A549 (cell line): Measurements from ENCODE around the gene BPIFB4. TPM values are rescaled to one million over a fixed set of nuclear protein-coding genes. Genes with fewer than 3 reads are reported as not detected.

Experiments used
- ATAC-seq, 2 experiments: fragments of 200-7000 bp in 1 of 2; fragments of >200 bp in 1 of 2; cut with Nextera tagmentation in 1 of 2; cut with Tn5 transposase in 1 of 2; 3 replicates each; pipeline versions ENCODE4 v1.8.0 to v1.9.1; 2018 to 2020; ENCODE audit warnings: mild to moderate bottlenecking in 1 of 2, moderate library complexity in 1 of 2
- CTCF ChIA-PET: fragments of 300-600 bp; sonication (Branson Sonifier 250); formaldehyde crosslinking; extraction: SDS; loops from one replicate; lab custom pipeline; 2021; ENCODE audit warnings: antibody characterized with exemption, inconsistent platforms; lab: Yijun Ruan, JAX
- POLR2A ChIA-PET: fragments of 350-600 bp; formaldehyde crosslinking; extraction: SDS; loops from one replicate; lab custom pipeline; 2021; ENCODE audit warnings: antibody characterized with exemption, inconsistent platforms; lab: Yijun Ruan, JAX
- DNase-seq, 2 experiments: peaks; one replicate each; pipeline versions ENCODE4 v3.0.0 to v3.0.0-alpha.2; 2011 to 2016; ENCODE audit warnings: low read depth in 1 of 2, low spot score in 1 of 2
- FAIRE-seq: peaks from 2 replicates; lab custom pipeline; 2011; peaks lifted over from hg19 to GRCh38; lab: Jason Lieb, UNC
- H3K27ac ChIP-seq, 2 experiments: fragments of >200 bp; sonication (Bioruptor Twin); formaldehyde crosslinking; 3 replicates each; pipeline ENCODE4 v1.5.1; 2016 to 2017
- H3K4me1 ChIP-seq: fragments of >200 bp; sonication (Bioruptor Twin); formaldehyde crosslinking; 3 replicates; pipeline ENCODE4 v1.6.1; 2016
- H3K4me2 ChIP-seq: fragments of >200 bp; sonication (Bioruptor Twin); formaldehyde crosslinking; 3 replicates; pipeline ENCODE4 v1.6.1; 2016
- H3K4me3 ChIP-seq: fragments of >200 bp; sonication (Bioruptor Twin); formaldehyde crosslinking; 3 replicates; pipeline ENCODE4 v1.5.1; 2016
- H3K9me3 ChIP-seq: fragments of >200 bp; sonication (Bioruptor Twin); formaldehyde crosslinking; 3 replicates; pipeline ENCODE4 v1.6.1; 2016
- CBX2 ChIP-seq: fragments of 200-600 bp; sonication (generic); IDR thresholded peaks from 2 replicates; pipeline ENCODE4 v1.6.1; 2016; ENCODE audit warnings: low read depth, mild to moderate bottlenecking, borderline replicate concordance
- CBX8 ChIP-seq: fragments of 200-600 bp; sonication (generic); IDR thresholded peaks from 2 replicates; pipeline ENCODE4 v1.6.1; 2016
- EHF ChIP-seq: fragments of 250-450 bp; sonication (Bioruptor Pico); IDR thresholded peaks from 2 replicates; pipeline ENCODE4 v1.5.0; 2020; ENCODE audit warnings: mild to moderate bottlenecking
- EP300 ChIP-seq, 2 experiments: fragments of >200 bp; sonication (Bioruptor Twin); formaldehyde crosslinking; IDR thresholded peaks; 2 replicates in 1 of 2; 3 replicates in 1 of 2; pipeline ENCODE4 v1.6.1; 2016 to 2017
- ESRRA ChIP-seq: fragments of 150-350 bp; IDR thresholded peaks from 2 replicates; pipeline ENCODE4 v1.6.1; 2014; ENCODE audit warnings: mild to moderate bottlenecking, low read length, borderline replicate concordance
- FOSB ChIP-seq: fragments of 250-450 bp; sonication (Bioruptor Pico); IDR thresholded peaks from 2 replicates; pipeline ENCODE4 v1.5.0; 2020; ENCODE audit warnings: mild to moderate bottlenecking, moderate library complexity
- FOSL2 ChIP-seq, 2 experiments: fragments of 450-650 bp in 1 of 2; fragments of >200 bp in 1 of 2; sonication (Bioruptor Twin) in 1 of 2; formaldehyde crosslinking; IDR thresholded peaks; 2 replicates each; pipeline versions ENCODE4 v1.5.0 to v1.6.1; 2016 to 2020; ENCODE audit warnings: mild to moderate bottlenecking in 1 of 2, moderate library complexity in 1 of 2
- FOXS1 ChIP-seq: fragments of 250-450 bp; sonication (Bioruptor Pico); IDR thresholded peaks from 2 replicates; pipeline ENCODE4 v1.5.0; 2020; ENCODE audit warnings: mild to moderate bottlenecking, moderate library complexity
- GATA3 ChIP-seq: IDR thresholded peaks from 2 replicates; pipeline ENCODE4 v1.6.1; 2012; ENCODE audit warnings: borderline replicate concordance
- HEYL ChIP-seq: fragments of 250-450 bp; sonication (Bioruptor Pico); IDR thresholded peaks from 2 replicates; pipeline ENCODE4 v1.8.0; 2021; ENCODE audit warnings: mild to moderate bottlenecking, moderate library complexity
- NPAS2 ChIP-seq: fragments of 250-450 bp; sonication (Bioruptor Pico); IDR thresholded peaks from 2 replicates; pipeline ENCODE4 v1.8.0; 2022; ENCODE audit warnings: mild to moderate bottlenecking, moderate library complexity, borderline replicate concordance
- POLR2A ChIP-seq: IDR thresholded peaks from 2 replicates; pipeline ENCODE4 v1.6.1; 2012; ENCODE audit warnings: mild to moderate bottlenecking, low read length
- POLR2AphosphoS2 ChIP-seq: conservative IDR thresholded peaks from 2 replicates; pipeline ENCODE4 v1.6.1; 2012; ENCODE audit warnings: low read length, improper control_type of control experiment, inconsistent platforms
- RAD21 ChIP-seq, 2 experiments: fragments of >200 bp in 1 of 2; sonication (Bioruptor Twin) in 1 of 2; formaldehyde crosslinking in 1 of 2; IDR thresholded peaks in 1 of 2; conservative IDR thresholded peaks in 1 of 2; 2 replicates in 1 of 2; 3 replicates in 1 of 2; pipeline ENCODE4 v1.6.1; 2012 to 2018; ENCODE audit warnings: inconsistent platforms in 1 of 2
- ZNF302 ChIP-seq: fragments of 250-450 bp; sonication (Bioruptor Pico); IDR thresholded peaks from 2 replicates; pipeline ENCODE4 v1.9.0; 2021; ENCODE audit warnings: inconsistent platforms, mild to moderate bottlenecking, moderate library complexity
- WGBS: methylation state at CpG from one replicate; pipeline ENCODE4 v1.1.6; 2017; ENCODE audit errors: missing lambda C conversion rate; 5-methylcytosine and 5-hydroxymethylcytosine counted together
- polyA plus RNA-seq, 4 experiments: library from polyadenylated mRNA; depleted of rRNA in 3 of 4; stranded (reverse); fragments of >200 nt; fragmentation: RNase III in 1 of 4; extraction: RNeasy Plus Mini Kit Qiagen cat#74134 plus additional on column Dnase treatment in 1 of 4; gene quantifications; 2 replicates in 3 of 4; 3 replicates in 1 of 4; pipeline ENCODE4 v1.2.3, GENCODE V29; 2011 to 2017
- TF ChIP-seq, protein P1 (sequence below): fragments of >200 bp; sonication (Bioruptor Twin); formaldehyde crosslinking; IDR thresholded peaks from 3 replicates; pipeline ENCODE4 v1.5.1; 2016
- TF ChIP-seq, protein P2 (sequence below): fragments of >200 bp; sonication (Bioruptor Twin); formaldehyde crosslinking; IDR thresholded peaks from 3 replicates; pipeline ENCODE4 v1.6.1; 2016
- TF ChIP-seq, protein P3 (sequence below): IDR thresholded peaks from 2 replicates; pipeline ENCODE4 v1.6.1; 2012
- TF ChIP-seq, protein P4 (sequence below): fragments of >200 bp; sonication (Bioruptor Twin); formaldehyde crosslinking; IDR thresholded peaks from 2 replicates; pipeline ENCODE4 v1.6.1; 2016

Gene BPIFB4
- polyA plus RNA-seq, 2 of the 4 experiments (the other 2 are of a cell fraction): not detected

DNA sequence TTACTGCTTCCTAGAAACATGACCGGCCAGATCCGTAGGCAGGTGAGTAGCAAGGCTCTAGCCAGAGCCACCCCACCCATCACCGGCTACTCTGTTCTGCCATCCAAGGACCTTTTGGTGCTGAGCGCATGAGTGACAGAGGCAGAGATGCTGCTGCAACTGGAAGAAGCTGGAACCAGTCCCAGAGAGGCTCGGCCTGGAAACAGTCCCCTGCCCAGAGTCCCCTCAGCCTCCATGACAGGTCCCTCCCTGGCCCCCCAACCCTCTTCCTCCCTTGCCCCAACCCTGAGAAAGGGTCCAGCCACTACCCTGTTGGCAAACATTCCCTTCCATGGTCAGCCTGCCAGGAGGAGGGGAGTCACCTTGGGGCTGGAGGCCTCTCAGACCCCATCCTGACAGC, 31.9 kb downstream of the BPIFB4 start:
- Histone ChIP-seq H3K4me2 (no peak overlapping the region), H3K9me3 (no peaks in the 10 kb centered on the region), H3K27ac (no peak overlapping the region), H3K4me3 (no peak overlapping the region), H3K4me1 (no peaks in the 10 kb centered on the region)
- 85% methylated on average over 5 of the region's 5 CpGs for WGBS
- DNase-seq: no peak
- FAIRE-seq: no peak
- ChIA-PET CTCF (no interaction called here), POLR2A (no interaction called here)
- no peak for ATAC-seq
- TF ChIP-seq RAD21 (conservative IDR thresholded peaks at IDR 0.05 in 1 of 2, IDR thresholded peaks at IDR 0.05 in 1 of 2): no peak
- no peak for TF ChIP-seq NPAS2
- no peak for TF ChIP-seq FOXS1
- TF ChIP-seq, protein P1, sequence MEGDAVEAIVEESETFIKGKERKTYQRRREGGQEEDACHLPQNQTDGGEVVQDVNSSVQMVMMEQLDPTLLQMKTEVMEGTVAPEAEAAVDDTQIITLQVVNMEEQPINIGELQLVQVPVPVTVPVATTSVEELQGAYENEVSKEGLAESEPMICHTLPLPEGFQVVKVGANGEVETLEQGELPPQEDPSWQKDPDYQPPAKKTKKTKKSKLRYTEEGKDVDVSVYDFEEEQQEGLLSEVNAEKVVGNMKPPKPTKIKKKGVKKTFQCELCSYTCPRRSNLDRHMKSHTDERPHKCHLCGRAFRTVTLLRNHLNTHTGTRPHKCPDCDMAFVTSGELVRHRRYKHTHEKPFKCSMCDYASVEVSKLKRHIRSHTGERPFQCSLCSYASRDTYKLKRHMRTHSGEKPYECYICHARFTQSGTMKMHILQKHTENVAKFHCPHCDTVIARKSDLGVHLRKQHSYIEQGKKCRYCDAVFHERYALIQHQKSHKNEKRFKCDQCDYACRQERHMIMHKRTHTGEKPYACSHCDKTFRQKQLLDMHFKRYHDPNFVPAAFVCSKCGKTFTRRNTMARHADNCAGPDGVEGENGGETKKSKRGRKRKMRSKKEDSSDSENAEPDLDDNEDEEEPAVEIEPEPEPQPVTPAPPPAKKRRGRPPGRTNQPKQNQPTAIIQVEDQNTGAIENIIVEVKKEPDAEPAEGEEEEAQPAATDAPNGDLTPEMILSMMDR: no peak

DNA sequence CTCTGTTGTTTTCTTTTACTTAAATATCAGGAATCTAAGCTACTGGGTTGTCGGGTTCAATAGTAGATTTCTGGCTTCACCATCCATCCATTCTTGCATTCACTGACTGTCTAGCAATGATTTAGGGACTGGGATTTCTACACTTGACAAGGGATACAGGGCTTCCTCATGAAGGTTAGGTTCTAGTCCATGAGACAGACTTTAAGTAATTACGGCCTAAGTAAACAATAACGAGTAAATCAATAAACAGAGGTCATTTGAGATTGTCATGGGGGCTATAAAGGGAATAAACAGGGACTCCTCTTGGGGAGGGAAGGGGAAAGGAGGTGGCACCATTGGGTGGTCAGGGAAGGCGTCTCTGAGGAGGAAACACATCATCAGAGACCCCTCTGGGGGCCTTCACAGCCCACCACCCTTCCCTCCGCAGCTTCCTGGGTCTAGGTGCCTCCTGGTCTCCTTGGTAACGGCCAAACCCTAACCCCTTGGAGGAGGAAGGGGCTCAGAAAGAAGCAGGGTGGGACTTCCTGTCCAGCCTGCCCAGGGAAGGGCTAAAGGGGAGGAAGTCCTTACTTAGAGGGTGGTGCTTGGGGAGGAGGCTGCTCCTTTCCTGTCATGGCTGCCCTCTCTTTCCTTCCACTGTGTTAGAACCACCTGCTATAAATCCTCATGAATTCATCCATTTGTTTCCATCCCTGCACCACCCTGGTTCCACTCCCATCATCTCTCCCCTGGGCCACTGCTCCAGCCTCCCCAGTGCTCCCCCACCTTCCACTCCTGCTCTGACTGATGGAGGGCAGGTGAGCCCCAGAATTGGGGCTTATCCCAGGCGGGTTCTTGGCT, 33.3 kb downstream of the BPIFB4 start:
- H3K4me2 ChIP-seq: no peak overlapping the region
- DNase-seq (no peak), FAIRE-seq (no peak), ATAC-seq (peak; percentile 24 to 28; a peak in 4 of 6 replicates)
- WGBS: 48% methylated on average over 7 of the region's 7 CpGs
- ChIA-PET POLR2A (no interaction called here), CTCF (interaction anchor here (2.3 kb wide), 1 partner anchor 17 kb away, joined by 11 read pairs; no protein-coding TSS in a partner anchor)
- no peak overlapping the region for H3K4me3 ChIP-seq
- H3K9me3 ChIP-seq: no peaks in the 10 kb centered on the region
- no peaks in the 10 kb centered on the region for H3K4me1 ChIP-seq
- TF ChIP-seq ZNF302 (CRISPR knock-in tag): no peak
- no peak for TF ChIP-seq CBX8
- TF ChIP-seq, protein P2, sequence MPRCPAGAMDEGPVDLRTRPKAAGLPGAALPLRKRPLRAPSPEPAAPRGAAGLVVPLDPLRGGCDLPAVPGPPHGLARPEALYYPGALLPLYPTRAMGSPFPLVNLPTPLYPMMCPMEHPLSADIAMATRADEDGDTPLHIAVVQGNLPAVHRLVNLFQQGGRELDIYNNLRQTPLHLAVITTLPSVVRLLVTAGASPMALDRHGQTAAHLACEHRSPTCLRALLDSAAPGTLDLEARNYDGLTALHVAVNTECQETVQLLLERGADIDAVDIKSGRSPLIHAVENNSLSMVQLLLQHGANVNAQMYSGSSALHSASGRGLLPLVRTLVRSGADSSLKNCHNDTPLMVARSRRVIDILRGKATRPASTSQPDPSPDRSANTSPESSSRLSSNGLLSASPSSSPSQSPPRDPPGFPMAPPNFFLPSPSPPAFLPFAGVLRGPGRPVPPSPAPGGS: no peak
- TF ChIP-seq EHF (CRISPR knock-in tag): no peak
- no peak for TF ChIP-seq GATA3
- no peak for TF ChIP-seq HEYL (CRISPR knock-in tag)
- TF ChIP-seq NPAS2: no peak
- TF ChIP-seq, protein P3, sequence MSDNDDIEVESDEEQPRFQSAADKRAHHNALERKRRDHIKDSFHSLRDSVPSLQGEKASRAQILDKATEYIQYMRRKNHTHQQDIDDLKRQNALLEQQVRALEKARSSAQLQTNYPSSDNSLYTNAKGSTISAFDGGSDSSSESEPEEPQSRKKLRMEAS: no peak
- TF ChIP-seq ESRRA: no peak
- no peak for TF ChIP-seq FOXS1
- no peak for TF ChIP-seq POLR2A
- no peak for TF ChIP-seq FOSB (CRISPR knock-in tag)
- TF ChIP-seq POLR2AphosphoS2: no peak
- TF ChIP-seq, protein P1: no peak
- no peak for TF ChIP-seq CBX2
- TF ChIP-seq EP300 (IDR thresholded peaks at IDR 0.05): no peak
- TF ChIP-seq FOSL2 (IDR thresholded peaks at IDR 0.05): no peak
- TF ChIP-seq FOSL2 (CRISPR knock-in tag; IDR thresholded peaks at IDR 0.05): no peak
- TF ChIP-seq, protein P4, sequence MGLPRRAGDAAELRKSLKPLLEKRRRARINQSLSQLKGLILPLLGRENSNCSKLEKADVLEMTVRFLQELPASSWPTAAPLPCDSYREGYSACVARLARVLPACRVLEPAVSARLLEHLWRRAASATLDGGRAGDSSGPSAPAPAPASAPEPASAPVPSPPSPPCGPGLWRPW: no peak
- H3K27ac ChIP-seq: no peak overlapping the region
